ENCODE results near the gene CEP250. TPM values are rescaled to one million over a fixed set of nuclear protein-coding genes. Genes with fewer than 3 reads are reported as not detected.
A peak's percentile ranks its signal among the peaks of the same experiment; 100 is the strongest.

Gene CEP250
- polyA plus RNA-seq, 1 donor from 2014 or later, result 22.0 TPM

DNA sequence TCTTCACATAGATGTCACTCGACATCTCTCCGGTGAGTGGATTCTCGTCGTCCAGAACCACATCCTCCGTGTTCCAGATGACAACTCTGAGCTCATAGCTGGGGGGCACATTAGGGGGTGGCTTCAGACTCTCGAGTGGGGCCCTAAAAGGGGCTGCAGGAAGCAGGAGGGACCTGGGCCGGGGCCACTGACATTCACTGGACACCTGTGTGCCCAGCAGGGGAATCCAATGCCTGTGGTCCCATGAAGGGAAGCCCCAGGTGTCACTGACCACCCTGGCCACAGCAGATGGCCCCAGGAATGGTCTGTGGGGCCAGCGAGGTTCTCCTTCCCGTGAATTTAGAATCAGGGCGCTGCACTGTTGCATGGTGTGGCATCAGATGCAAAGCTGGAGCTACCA, 105.1 kb downstream of the CEP250 start:
- no peak overlapping the region for H3K27ac ChIP-seq (ENCODE audit: low read length)
- no peaks in the 10 kb centered on the region for H3K36me3 ChIP-seq (ENCODE audit: insufficient read depth, low read length)
- H3K9me3 ChIP-seq (ENCODE audit: low read length), result no peaks in the 10 kb centered on the region
- H3K4me2 ChIP-seq (ENCODE audit: low read length), result no peak overlapping the region
- H3K4me3 ChIP-seq (ENCODE audit: low read length), result no peak overlapping the region
- no peaks in the 10 kb centered on the region for H4K20me1 ChIP-seq (ENCODE audit: insufficient read depth)
- H3K79me2 ChIP-seq (replicated peaks; ENCODE audit: insufficient read depth, low read length), result no peaks in the 10 kb centered on the region
- H3K9me2 ChIP-seq (ENCODE audit: insufficient read depth, low read length), result no peaks in the 10 kb centered on the region
- no peak overlapping the region for H3K9ac ChIP-seq (ENCODE audit: low read length)
- H2AFZ ChIP-seq (ENCODE audit: low read depth, low read length), result no peak overlapping the region
- TF ChIP-seq MXI1 (conservative IDR thresholded peaks at IDR 0.05; ENCODE audit: poor library complexity, severe bottlenecking) (no peak), SMC3 (conservative IDR thresholded peaks at IDR 0.05; ENCODE audit: poor library complexity) (no peak), EZH2 (IDR thresholded peaks at IDR 0.05; ENCODE audit: borderline replicate concordance, insufficient read depth, low read length, poor library complexity, severe bottlenecking) (no peak), TAF1 (IDR thresholded peaks at IDR 0.05; ENCODE audit: low read depth) (no peak), POLR2AphosphoS5 (IDR thresholded peaks at IDR 0.05) (no peak), RAD21 (conservative IDR thresholded peaks at IDR 0.05) (no peak), EP300 (conservative IDR thresholded peaks at IDR 0.05; ENCODE audit: poor library complexity, severe bottlenecking) (no peak)
- TF ChIP-seq, protein P1, sequence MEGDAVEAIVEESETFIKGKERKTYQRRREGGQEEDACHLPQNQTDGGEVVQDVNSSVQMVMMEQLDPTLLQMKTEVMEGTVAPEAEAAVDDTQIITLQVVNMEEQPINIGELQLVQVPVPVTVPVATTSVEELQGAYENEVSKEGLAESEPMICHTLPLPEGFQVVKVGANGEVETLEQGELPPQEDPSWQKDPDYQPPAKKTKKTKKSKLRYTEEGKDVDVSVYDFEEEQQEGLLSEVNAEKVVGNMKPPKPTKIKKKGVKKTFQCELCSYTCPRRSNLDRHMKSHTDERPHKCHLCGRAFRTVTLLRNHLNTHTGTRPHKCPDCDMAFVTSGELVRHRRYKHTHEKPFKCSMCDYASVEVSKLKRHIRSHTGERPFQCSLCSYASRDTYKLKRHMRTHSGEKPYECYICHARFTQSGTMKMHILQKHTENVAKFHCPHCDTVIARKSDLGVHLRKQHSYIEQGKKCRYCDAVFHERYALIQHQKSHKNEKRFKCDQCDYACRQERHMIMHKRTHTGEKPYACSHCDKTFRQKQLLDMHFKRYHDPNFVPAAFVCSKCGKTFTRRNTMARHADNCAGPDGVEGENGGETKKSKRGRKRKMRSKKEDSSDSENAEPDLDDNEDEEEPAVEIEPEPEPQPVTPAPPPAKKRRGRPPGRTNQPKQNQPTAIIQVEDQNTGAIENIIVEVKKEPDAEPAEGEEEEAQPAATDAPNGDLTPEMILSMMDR (IDR thresholded peaks at IDR 0.05; ENCODE audit: poor library complexity, severe bottlenecking), result no peak
- TF ChIP-seq, protein P2, sequence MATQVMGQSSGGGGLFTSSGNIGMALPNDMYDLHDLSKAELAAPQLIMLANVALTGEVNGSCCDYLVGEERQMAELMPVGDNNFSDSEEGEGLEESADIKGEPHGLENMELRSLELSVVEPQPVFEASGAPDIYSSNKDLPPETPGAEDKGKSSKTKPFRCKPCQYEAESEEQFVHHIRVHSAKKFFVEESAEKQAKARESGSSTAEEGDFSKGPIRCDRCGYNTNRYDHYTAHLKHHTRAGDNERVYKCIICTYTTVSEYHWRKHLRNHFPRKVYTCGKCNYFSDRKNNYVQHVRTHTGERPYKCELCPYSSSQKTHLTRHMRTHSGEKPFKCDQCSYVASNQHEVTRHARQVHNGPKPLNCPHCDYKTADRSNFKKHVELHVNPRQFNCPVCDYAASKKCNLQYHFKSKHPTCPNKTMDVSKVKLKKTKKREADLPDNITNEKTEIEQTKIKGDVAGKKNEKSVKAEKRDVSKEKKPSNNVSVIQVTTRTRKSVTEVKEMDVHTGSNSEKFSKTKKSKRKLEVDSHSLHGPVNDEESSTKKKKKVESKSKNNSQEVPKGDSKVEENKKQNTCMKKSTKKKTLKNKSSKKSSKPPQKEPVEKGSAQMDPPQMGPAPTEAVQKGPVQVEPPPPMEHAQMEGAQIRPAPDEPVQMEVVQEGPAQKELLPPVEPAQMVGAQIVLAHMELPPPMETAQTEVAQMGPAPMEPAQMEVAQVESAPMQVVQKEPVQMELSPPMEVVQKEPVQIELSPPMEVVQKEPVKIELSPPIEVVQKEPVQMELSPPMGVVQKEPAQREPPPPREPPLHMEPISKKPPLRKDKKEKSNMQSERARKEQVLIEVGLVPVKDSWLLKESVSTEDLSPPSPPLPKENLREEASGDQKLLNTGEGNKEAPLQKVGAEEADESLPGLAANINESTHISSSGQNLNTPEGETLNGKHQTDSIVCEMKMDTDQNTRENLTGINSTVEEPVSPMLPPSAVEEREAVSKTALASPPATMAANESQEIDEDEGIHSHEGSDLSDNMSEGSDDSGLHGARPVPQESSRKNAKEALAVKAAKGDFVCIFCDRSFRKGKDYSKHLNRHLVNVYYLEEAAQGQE (IDR thresholded peaks at IDR 0.05; ENCODE audit: borderline replicate concordance), result no peak
- no peaks in the 10 kb centered on the region for H3K27me3 ChIP-seq (ENCODE audit: insufficient read depth, low read depth, low read length)
- H3F3A ChIP-seq (ENCODE audit: insufficient read depth, low read length, poor library complexity, severe bottlenecking), result no peaks in the 10 kb centered on the region

DNA sequence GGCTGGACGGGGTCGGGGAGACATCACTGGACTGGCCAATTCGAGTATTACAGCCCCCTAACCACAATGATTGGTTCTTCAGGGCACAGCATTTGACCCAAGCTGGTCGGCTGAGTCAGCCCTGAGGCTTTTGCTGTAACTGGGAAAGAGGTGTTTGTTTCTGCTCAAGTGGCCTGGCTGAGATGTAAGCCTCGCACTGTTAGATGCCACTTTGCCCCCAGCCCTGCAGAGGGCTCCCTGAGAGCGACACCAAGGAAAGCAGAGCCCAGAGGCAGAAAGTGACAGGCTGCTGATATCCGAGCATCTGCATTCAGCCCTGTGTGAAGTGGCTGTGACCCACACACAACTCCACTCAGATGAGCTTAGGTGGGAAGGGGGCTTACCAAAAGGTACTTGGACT, 105.9 kb downstream of the CEP250 start:
- no peaks in the 10 kb centered on the region for H3F3A ChIP-seq (ENCODE audit: insufficient read depth, low read length, poor library complexity, severe bottlenecking)
- H3K4me2 ChIP-seq (ENCODE audit: low read length), result no peak overlapping the region
- no peaks in the 10 kb centered on the region for H3K9me3 ChIP-seq (ENCODE audit: low read length)
- no peak for TF ChIP-seq EZH2 (IDR thresholded peaks at IDR 0.05; ENCODE audit: borderline replicate concordance, insufficient read depth, low read length, poor library complexity, severe bottlenecking)
- TF ChIP-seq, protein P1 (IDR thresholded peaks at IDR 0.05; ENCODE audit: poor library complexity, severe bottlenecking), result peak; percentile 28
- TF ChIP-seq, protein P2 (IDR thresholded peaks at IDR 0.05; ENCODE audit: borderline replicate concordance), result no peak
- no peak for TF ChIP-seq RAD21 (conservative IDR thresholded peaks at IDR 0.05)
- peak; percentile 35 for TF ChIP-seq SMC3 (conservative IDR thresholded peaks at IDR 0.05; ENCODE audit: poor library complexity)
- H3K9me2 ChIP-seq (ENCODE audit: insufficient read depth, low read length), result no peaks in the 10 kb centered on the region
- H3K27me3 ChIP-seq (ENCODE audit: insufficient read depth, low read depth, low read length), result no peaks in the 10 kb centered on the region
- no peaks in the 10 kb centered on the region for H3K36me3 ChIP-seq (ENCODE audit: insufficient read depth, low read length)
- no peak overlapping the region for H2AFZ ChIP-seq (ENCODE audit: low read depth, low read length)
- no peak overlapping the region for H3K4me3 ChIP-seq (ENCODE audit: low read length)
- H3K9ac ChIP-seq (ENCODE audit: low read length), result no peak overlapping the region
- no peak overlapping the region for H3K27ac ChIP-seq (ENCODE audit: low read length)
- H4K20me1 ChIP-seq (ENCODE audit: insufficient read depth), result no peaks in the 10 kb centered on the region
- no peaks in the 10 kb centered on the region for H3K79me2 ChIP-seq (replicated peaks; ENCODE audit: insufficient read depth, low read length)

Data from neural cell (in vitro differentiated cells).